GM18868 (cell line): ENCODE measurements around the gene SEMA3E.
A peak's percentile ranks its signal among the peaks of the same experiment; 100 is the strongest.
"Not testable (repeated sequence)": the region's sequence is repeated elsewhere in the genome, so short reads cannot be mapped to it uniquely, and the experiment has no call there.

ENCODE experiments used
- ATAC-seq: cut with Tn5 transposase; IDR thresholded peaks from one replicate; pipeline ENCODE4 v1.9.1; 2021; ENCODE audit warnings: mild to moderate bottlenecking, moderate library complexity; ENCODE audit not compliant: unreplicated experiment

SEMA3E gene

DNA sequence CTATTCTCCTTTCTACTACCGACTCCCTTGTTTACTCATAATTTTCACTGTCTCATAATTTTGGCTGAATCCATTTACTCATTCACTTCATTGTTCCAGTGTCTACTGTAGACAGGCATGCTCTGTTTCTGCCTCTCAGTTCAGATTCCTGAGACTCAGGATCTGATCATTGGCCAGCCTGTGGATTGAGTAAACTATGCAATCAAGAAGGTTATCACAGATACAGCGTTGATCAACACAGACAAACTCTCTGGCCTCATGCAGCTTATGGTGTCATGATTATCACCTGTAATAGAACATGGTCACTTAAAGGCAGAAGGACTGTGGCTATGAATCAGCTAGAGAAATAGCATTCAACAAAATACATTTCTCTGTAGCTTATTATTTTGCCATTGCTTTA, 86.0 kb downstream of the SEMA3E start:
- ATAC-seq = no peak

DNA sequence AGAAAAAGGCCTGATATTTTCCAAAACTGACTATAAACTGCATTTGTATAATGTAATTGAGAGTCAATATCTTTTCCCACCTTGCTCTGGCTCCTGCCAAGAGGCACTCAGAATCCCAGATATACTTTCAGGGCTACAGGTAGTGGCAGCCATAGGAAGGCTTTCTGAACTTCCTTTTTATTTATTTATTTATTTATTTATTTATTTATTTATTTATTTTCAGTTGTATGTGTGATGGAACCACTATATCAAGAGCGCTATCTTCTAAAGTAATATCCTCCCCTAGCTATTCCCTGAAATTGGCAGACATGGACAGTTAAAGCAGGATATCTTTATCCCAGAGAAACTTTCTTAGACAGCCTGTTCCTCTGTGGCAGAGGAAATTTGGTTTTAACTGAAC, 86.7 kb downstream of the SEMA3E start:
- no peak for ATAC-seq

DNA sequence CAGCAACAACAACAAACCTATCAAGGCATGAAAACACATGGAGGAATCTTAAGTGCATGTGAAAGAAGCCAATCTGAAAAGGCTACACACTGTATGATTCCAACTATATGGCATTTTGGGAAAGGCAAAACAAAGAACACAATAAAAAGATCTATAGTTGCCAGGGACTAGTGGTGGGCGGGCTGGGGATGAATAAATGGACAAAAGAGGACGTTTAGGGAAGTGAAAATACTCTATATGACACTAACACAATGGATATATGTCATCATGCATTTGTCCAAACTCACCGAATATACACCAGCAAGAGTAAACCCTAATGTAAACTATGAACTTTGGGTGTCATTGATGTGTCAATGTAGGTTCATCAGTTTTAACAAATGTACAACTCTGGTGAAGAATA, 89.1 kb downstream of the SEMA3E start:
- ATAC-seq = peak; percentile 92

DNA sequence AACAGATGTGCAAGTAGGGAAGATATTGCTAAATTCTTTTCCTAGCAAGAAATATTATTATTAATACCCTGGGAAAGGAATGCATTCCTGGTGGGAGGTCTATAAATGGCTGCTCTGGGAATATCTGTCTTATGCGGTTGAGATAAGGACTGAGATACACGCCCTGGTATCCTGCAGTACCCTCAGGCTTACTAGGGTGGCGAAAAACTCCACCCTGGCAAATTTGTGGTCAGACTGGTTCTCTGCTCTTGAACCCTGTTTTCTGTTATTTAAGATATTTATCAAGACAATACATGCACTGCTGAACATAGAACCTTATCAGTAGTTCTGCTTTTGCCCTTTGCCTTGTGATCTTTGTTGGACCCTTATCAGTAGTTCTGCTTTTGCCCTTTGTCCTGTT, 96.4 kb downstream of the SEMA3E start:
- ATAC-seq = not testable (repeated sequence)

DNA sequence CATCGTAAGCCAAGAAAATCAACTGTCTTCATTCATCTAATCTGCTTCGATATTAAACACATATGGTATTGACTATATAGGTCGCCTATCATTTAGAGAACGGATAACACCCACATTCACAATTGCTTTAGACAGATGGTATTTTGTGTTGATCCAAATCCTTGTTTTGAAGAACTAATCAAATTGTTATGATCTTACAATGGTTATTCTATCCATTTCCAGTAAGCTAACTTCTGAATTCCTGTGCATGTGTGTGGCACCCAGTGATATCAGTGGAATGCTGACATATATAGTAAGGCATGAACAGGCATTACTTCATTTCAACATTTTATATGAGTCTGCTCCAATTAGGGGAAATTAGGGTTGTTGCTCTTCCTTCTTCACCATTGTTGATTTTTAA, 98.8 kb downstream of the SEMA3E start:
- no peak for ATAC-seq

DNA sequence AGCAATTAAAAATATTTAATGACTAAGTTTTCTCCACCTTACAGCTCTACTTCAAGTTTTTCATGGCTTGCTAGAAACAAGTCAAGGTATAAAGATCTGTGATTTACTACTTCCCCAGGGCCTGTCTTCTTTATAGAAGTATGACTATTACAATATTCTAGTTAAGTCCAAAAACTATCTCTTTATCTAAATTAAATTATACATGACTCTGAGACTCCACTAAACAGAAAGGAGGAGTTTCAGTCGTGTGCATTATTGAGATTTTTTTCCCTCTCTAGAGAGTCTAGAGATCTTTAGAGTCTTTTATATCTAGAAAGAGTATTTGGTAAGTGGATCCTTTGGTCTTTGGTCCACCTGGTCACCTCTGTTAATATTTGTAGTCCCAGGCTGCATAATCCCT, 100.7 kb downstream of the SEMA3E start:
- no peak for ATAC-seq

DNA sequence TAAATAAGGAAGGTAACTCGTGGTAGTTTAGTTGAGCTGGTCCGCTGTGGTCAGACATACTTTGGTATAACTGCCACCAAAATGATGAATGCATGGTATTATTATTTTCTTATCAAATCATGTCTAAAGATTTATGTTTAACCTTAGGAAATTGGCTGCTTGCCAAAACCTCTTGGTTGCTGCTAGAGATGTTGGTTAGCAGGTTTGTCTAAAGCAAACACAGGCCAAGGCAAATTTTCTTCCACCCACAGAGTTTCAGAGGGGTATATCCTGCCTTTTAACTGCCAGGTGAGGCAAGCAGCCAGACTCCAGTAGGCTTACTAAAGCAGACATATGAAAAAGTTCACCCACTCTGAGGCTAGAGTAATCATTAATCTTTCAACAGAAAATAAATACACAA, 101.4 kb downstream of the SEMA3E start:
- ATAC-seq = peak; percentile 99

DNA sequence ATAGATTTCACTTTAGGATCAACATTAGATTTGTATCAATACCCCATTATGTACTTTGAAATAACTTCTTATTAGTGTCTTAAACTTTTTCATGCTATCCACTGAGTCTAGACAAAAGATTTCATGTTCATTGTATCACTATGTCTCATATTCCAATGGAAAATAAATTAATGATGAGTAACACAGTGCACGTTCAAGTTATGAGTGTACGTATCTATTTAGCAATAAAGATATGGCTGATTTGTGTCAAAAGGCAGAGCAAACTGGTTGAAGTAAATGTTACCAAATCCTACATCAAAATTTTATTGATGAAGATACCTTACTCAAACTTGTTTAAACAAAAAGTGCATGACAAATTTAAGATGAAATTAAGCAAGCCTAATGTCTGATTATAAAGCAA, 102.4 kb downstream of the SEMA3E start:
- ATAC-seq = no peak

DNA sequence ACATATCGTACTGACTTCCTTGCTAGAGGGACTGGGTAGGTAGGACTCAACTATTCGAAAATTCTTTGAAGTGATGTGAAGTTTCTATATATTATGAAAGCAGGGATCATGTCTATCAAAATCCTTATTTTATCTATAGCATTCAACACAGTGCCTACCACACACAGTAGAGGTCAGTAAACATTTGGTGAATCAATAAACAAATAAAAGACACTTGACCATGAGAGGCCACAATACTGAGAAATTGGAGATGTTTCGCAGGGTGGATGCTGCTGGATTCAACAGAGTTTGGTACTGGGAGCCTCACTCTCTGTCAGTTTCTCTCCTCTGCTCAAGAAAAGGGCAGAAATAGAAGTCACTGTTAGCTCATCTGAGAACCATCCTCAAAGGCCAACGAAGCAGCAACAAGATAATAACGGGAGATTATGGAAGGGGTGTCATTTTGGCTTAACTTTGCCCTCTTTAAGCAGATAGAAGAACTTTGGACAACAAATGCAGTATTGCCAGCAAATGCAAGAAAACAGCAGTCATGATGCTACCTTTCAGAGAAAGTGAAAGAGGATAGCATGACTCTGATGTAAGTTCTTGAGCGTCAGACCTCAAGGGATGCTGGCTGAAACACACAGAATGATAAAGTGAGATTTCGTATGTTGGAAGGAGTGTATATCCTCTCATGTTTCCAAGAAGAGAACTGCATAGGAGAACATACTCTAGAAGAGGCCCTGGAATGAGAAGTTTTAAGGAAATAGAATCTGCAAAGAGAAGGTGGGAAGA, 107.6 kb downstream of the SEMA3E start:
- ATAC-seq = no peak

DNA sequence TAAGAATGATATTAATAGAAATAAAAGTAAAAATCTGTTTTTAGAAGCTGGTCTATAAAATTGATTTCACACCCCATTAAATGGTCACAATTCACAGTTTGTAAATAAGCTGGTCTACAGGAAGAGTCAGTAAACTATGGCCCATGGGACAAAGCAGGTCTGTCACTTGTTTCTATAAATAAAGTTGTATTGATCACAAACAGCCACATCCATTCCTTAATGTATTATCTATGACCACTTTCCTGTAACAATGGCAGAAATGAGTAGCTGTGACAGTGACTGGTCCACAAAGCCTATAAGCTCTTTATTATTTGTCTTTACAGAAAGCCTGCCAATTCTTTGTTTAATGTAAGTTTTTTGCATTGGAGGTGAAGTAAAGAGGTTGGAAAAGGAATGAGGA, 114.5 kb downstream of the SEMA3E start:
- ATAC-seq = no peak

DNA sequence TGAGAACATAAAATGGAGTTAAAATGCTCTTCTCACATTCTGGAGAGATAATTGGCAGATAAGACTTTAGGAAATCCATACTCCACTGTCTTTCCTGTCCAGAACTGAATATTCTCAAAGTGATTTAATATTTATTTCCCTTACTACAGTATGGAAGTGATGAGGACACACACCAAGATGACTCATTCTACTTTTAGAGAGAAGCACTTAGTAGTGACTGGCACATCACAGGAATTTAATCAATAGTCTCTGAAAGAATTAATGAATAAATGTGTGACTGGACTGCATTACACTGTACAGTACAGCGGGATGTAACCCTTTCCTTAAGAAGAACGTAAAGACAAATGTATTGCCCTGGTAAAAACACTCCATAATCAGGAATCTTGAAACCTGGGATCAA, 116.7 kb downstream of the SEMA3E start:
- no peak for ATAC-seq

DNA sequence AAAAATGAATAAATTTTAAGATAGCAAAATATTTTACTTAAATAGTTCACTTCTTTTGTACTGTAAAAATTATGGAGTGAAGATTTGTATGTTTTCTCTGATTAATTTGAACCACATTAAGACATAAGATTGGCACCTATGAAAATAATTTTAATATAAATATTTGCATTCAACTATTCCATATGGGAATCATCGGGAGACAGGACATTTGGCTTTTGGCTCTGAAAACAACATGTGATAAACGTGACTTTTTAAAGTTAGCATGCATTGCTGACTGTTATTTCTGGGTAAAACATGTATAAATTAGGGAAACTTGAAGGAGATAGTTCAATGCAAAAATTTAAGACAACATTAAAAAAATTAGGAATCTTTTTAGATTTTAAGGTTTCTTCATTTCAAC, 117.2 kb downstream of the SEMA3E start:
- ATAC-seq = no peak

DNA sequence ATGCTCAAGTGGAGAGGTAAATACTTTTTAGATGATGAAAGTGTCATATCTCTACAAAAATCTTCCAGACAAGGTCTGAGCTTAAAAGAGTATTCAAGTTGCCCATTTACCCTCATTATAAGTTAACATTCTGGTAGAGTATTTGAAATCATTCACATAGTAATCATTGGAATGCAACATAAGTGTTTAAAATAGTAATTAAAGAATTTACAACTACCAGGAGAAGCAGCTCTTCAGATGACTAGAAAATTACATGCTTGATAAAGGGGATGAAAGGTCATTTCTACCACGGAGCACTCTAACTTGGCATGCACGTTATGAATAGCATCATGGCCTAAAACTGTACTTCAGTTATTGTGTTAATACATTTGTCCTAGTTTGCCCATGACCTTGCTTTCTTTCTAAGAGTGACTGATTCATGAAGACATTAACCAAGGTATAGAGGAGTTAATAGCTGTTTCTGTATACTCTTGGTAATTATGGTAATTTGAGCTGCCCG, 120.0 kb downstream of the SEMA3E start:
- ATAC-seq = no peak

DNA sequence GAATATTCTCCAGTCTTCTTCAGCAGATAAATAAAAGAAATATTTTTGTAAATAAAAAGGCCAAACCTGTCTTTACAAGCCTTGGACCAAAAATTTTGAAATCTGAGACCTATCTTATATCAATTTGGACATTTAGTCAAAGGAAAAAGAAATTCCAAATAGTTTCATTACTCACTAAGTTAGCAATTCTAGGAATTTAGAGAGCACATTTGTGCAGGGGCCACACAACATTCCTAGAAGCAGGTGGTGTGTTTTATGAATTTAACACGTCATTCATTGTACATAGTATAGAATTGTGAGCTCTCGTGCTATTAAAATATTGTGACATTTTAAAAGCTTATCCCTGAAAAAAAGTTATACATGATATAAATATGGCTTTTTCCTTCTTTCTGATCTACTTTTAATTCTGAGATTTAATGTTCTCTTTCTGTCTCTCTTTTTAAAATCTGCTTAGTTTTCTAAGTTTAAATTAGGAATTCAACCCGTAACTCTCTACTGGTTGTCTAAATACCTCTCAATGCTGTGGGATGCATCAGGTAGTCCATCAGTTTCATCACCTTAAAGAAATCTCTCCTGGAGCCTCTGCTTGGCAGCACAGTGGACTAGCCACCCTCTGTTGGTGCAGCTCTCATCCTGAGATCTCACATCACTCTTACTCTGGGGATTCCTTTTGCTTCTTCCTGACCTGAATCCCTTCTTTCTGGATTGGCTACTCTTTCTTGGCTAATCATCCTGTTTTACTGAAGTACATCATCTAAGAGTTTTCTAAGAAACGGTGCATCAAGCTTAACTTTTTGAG, 124.5 kb downstream of the SEMA3E start:
- ATAC-seq = no peak

DNA sequence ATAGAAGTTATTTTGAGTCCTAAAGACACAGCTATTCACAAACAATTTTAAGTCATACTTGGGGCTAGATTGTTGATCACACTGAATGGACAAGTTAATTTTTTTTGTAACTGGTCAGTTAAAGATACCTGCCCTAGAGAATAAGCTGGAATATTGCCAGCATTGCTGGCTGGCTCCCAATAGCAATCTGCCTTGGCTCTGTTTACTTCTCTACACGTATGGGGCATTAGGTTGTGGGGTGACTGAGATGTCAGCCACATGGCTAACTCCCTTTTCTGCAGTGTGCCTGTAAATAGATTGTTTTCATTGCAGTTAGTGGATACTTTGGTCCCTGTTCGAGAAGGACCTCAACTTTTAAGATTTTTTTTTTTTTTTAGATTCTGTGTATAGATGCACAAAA, 128.2 kb downstream of the SEMA3E start:
- no peak for ATAC-seq

DNA sequence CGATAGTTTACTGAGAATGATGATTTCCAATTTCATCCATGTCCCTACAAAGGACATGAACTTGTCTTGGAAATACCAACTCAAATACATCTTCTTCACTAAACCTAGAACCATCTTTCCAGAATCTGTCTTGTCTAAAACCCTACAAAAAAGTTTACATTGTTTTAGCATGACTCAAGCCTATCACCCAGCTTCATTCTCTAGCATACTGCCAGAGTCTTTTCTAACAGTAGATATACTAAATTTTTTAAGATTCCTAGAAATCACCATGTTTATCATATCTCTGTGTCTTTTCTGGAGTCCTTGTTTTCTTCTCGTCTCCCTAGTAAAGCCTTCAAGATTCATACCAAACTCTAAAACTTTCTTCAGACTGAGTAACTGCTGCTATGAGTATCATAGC, 129.7 kb downstream of the SEMA3E start:
- no peak for ATAC-seq

DNA sequence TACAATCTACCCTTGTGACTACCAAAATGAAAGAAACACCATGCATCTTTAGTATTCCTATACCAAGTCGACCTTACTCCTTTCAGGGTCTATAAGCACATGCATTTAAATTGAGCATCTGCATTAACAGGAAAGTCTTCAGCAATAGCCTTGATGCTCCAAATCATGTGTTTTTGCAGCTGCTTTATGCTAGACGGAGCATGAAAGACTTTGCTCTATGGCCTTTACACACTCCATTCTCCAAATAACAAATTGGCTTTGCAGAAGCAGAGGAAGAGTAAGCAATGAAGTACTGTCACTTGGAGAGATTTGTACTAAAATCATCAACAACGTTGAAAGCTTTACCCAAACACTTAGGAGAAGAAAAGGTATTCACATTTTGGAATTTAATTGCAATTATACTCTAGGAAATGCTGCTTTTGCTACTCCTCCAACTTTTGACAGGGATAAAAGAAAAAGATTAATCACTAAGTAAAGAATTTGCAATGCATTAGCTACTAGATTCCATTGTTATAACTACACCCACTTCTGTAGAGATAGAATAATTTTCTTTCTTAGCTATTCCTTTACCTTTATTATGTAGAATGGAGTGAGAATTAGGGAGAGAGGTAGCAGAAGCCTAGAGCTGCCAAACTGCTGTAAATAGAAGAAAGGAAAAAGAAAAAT, 131.8 kb downstream of the SEMA3E start:
- ATAC-seq = no peak

DNA sequence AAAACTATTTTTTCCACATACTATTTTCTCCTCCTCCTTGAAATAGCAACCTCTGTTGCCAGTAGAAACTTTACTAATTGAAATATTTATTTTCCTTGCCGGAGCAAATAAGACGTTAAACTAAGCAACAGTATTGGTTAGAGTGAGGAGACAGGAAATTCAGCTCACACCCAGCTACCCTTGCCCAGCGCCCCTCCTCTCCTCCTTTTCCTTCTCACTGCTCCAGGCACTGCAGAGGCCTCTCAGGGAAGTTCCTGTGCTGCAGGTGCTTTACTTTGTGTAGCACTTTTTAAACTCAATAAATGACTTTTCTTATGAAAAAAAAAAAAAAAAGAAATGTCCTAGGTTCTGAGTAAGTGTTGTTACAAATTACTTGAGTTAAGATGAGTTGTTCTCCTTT, 134.0 kb downstream of the SEMA3E start:
- no peak for ATAC-seq

DNA sequence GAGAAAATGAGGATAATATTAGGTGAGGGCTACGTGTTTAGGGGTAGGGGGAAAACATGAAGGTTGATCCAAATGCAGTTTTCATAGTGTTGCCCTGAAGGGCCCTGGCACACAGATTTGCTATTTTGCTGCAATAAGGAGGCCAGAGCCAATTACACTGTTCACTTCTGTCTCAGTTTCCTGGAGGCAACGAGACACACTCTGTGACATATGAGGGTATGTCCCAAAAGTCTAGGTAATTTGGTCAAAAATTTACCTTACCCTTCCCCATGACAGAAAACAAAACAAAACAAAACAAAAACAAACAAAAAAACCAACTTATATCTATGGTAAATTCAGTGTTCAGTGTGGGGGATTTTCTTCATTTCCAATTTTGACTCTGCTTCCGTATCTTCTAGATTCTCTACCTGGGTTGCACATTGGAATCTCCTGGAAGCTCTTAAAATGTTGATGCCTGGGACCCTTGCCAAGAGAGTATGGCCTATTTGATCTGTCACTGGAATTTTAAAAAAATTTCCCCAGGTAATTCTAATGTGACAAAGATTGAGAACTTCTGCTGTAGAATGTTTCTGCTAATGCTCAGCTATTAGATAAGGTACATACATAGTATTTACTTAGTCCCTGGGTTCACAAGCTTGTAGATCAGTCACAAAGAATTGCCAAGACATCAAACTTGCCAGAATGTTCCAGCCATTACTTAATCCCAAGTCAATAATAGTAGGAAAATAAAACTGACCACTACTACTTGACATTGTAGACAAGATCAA, 139.5 kb downstream of the SEMA3E start:
- peak; percentile 83 for ATAC-seq

DNA sequence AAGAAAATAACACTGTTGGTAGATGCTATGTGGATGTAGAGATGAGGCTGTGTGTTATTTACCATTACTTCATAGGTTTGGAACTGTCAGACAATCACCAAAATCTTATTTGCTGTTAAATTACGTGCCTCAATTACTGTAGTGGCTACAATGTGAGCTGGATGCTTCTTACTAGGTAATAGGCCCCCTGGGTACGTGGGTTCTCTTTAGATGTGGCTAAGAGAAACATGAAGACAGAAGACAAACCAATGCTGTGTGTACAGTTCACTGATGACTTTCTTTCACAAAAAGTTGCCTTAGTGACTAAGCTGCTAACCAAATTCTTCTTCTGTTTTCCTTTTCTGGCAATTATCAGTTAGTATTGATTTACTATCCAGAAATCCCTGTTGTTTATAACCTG, 144.6 kb downstream of the SEMA3E start:
- no peak for ATAC-seq

DNA sequence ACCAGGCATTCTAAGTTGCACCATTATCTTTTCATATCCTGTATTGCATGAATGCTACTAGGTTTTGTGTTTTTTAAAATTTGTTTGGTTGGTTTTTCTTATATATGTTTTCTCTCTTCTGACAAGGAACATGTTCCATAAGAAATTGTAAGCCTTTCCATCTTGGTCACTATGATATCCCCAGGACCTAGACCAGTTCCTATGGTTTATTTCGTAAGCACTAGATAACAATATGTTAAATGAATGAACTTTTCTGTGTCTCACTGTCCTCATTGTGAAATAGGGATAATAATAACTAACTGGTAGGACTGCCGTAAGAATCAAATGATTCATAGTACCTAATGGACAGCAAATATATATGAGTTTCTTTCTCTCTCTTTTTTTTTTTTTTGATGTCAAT, 146.3 kb downstream of the SEMA3E start:
- no peak for ATAC-seq
